ENCODE results near the gene HK1. TPM values are rescaled to one million over a fixed set of nuclear protein-coding genes. Genes with fewer than 3 reads are reported as not detected.

HK1 gene
- total RNA-seq, 1 donor from 2014 or later, result 65.6 TPM

DNA sequence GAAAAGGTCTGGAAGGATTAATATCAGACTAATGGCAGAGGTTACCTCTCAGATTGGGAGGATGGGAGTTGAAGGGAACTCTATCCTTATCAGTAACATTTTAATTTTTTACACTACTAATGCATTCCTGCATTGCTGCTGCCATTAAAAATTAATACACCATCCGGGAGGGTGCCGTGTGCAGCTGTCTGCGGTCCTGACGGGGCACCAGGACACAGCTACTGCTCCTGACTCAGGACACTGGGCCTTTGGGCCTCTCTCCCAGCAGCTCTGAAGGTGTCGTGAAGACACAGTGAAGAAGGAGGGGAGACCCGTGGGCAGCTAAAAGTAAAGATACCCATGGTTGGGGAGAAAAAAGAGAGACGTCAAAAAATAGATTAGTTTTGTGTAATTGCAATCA lies 23.4 kb upstream of the HK1 start:
- no peak overlapping the region for H3K4me3 Mint-ChIP-seq
- no peaks in the 10 kb centered on the region for H3K36me3 Mint-ChIP-seq
- H3K9me3 Mint-ChIP-seq, result no peaks in the 10 kb centered on the region
- H3K27me3 Mint-ChIP-seq (ENCODE audit: low read depth), result no peaks in the 10 kb centered on the region
- no peak for DNase-seq (ENCODE audit: low spot score in 2 of 2, unreplicated experiment in 2 of 2)
- peaks cover 2% of the 10 kb centered on the region for H3K4me1 Mint-ChIP-seq
- H3K27ac Mint-ChIP-seq, result no peak overlapping the region
- TF ChIP-seq, protein P1, sequence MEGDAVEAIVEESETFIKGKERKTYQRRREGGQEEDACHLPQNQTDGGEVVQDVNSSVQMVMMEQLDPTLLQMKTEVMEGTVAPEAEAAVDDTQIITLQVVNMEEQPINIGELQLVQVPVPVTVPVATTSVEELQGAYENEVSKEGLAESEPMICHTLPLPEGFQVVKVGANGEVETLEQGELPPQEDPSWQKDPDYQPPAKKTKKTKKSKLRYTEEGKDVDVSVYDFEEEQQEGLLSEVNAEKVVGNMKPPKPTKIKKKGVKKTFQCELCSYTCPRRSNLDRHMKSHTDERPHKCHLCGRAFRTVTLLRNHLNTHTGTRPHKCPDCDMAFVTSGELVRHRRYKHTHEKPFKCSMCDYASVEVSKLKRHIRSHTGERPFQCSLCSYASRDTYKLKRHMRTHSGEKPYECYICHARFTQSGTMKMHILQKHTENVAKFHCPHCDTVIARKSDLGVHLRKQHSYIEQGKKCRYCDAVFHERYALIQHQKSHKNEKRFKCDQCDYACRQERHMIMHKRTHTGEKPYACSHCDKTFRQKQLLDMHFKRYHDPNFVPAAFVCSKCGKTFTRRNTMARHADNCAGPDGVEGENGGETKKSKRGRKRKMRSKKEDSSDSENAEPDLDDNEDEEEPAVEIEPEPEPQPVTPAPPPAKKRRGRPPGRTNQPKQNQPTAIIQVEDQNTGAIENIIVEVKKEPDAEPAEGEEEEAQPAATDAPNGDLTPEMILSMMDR (IDR thresholded peaks at IDR 0.05; ENCODE audit: unreplicated experiment), result no peak

- H3K36me3 Mint-ChIP-seq, result no peaks in the 10 kb centered on the region
- no peak for DNase-seq (ENCODE audit: low spot score in 2 of 2, unreplicated experiment in 2 of 2)
- TF ChIP-seq, protein P1 (IDR thresholded peaks at IDR 0.05; ENCODE audit: unreplicated experiment), result no peak
- H3K4me3 Mint-ChIP-seq, result no peak overlapping the region
- peaks cover 4% of the 10 kb centered on the region for H3K4me1 Mint-ChIP-seq
- no peaks in the 10 kb centered on the region for H3K9me3 Mint-ChIP-seq
- H3K27me3 Mint-ChIP-seq (ENCODE audit: low read depth), result no peaks in the 10 kb centered on the region
- H3K27ac Mint-ChIP-seq, result no peak overlapping the region
Measured at GRCh38 chr10:69259547-69260243, 18.6 kb upstream of the HK1 start.

GRCh38 chr10:69261184-69261583 lies 17.1 kb upstream of the HK1 start:
- Mint-ChIP-seq H3K27me3 (ENCODE audit: low read depth) (peaks cover 5% of the 10 kb centered on the region), H3K4me3 (no peak overlapping the region), H3K4me1 (peaks cover 1% of the 10 kb centered on the region), H3K36me3 (no peaks in the 10 kb centered on the region), H3K9me3 (no peaks in the 10 kb centered on the region), H3K27ac (no peak overlapping the region)
- no peak for DNase-seq (ENCODE audit: low spot score in 2 of 2, unreplicated experiment in 2 of 2)
- TF ChIP-seq, protein P1 (IDR thresholded peaks at IDR 0.05; ENCODE audit: unreplicated experiment), result no peak

GRCh38 chr10:69262292-69262751 lies 16.0 kb upstream of the HK1 start:
- H3K9me3 Mint-ChIP-seq, result no peaks in the 10 kb centered on the region
- peaks cover 1% of the 10 kb centered on the region for H3K4me1 Mint-ChIP-seq
- no peaks in the 10 kb centered on the region for H3K36me3 Mint-ChIP-seq
- DNase-seq (ENCODE audit: low spot score in 2 of 2, unreplicated experiment in 2 of 2), result no peak
- TF ChIP-seq, protein P1 (IDR thresholded peaks at IDR 0.05; ENCODE audit: unreplicated experiment), result no peak
- peaks cover 5% of the 10 kb centered on the region for H3K27me3 Mint-ChIP-seq (ENCODE audit: low read depth)
- no peak overlapping the region for H3K4me3 Mint-ChIP-seq
- no peak overlapping the region for H3K27ac Mint-ChIP-seq

DNA sequence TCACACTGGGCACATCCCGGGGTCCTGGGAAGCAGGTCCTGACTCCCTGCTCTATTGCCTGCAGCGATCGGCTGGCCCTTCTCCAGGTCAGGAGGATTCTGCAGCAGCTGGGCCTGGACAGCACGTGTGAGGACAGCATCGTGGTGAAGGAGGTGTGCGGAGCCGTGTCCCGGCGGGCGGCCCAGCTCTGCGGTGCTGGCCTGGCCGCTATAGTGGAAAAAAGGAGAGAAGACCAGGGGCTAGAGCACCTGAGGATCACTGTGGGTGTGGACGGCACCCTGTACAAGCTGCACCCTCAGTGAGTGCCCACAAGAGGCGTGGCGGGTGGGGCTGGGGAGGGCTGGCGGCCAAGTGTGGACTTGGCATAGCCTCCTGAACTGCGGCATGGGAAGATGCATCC lies 12.8 kb upstream of the HK1 start:
- TF ChIP-seq, protein P1 (IDR thresholded peaks at IDR 0.05; ENCODE audit: unreplicated experiment), result no peak
- Mint-ChIP-seq H3K4me3 (no peak overlapping the region), H3K4me1 (peaks cover 1% of the 10 kb centered on the region), H3K27me3 (ENCODE audit: low read depth) (peaks cover 7% of the 10 kb centered on the region), H3K27ac (no peak overlapping the region), H3K36me3 (no peaks in the 10 kb centered on the region), H3K9me3 (no peaks in the 10 kb centered on the region)
- DNase-seq (ENCODE audit: low spot score in 2 of 2, unreplicated experiment in 2 of 2), result no peak
